Skeletal muscle tissue (tissue), 4 donors: ENCODE results near the gene TENM3. TPM values are rescaled to one million over a fixed set of nuclear protein-coding genes. Genes with fewer than 3 reads are reported as not detected.
A peak's percentile ranks its signal among the peaks of the same experiment; 100 is the strongest.

ENCODE experiments used
- H3K27ac ChIP-seq: one replicate; pipeline ENCODE4 v1.7.0; 2013; ENCODE audit warnings: mild to moderate bottlenecking, low read depth, low read length, inconsistent platforms
- H3K27me3 ChIP-seq, 3 donors: one replicate each; pipeline ENCODE4 v1.7.0; 2013; ENCODE audit warnings: low read length in 3 of 3; ENCODE audit not compliant: control insufficient read depth in 3 of 3, insufficient read depth in 3 of 3
- H3K36me3 ChIP-seq, 3 donors: one replicate each; pipeline ENCODE4 v1.7.0; 2013; ENCODE audit warnings: low read length in 3 of 3; ENCODE audit not compliant: control insufficient read depth in 3 of 3, insufficient read depth in 3 of 3
- H3K4me1 ChIP-seq, 3 donors: one replicate each; pipeline ENCODE4 v1.7.0; 2013; ENCODE audit warnings: low read length in 3 of 3, mild to moderate bottlenecking in 3 of 3; ENCODE audit not compliant: control insufficient read depth in 3 of 3, insufficient read depth in 3 of 3
- H3K4me3 ChIP-seq, 3 donors: one replicate each; pipeline ENCODE4 v1.7.0; 2013; ENCODE audit warnings: low read length in 3 of 3
- H3K9ac ChIP-seq, 3 donors: one replicate each; pipeline ENCODE4 v1.7.0; 2013; ENCODE audit warnings: low read length in 3 of 3, mild to moderate bottlenecking in 3 of 3, moderate library complexity in 2 of 3, low read depth in 1 of 3
- H3K9me3 ChIP-seq, 3 donors: one replicate each; pipeline ENCODE4 v1.7.0; 2013; ENCODE audit warnings: low read length in 3 of 3; ENCODE audit not compliant: control insufficient read depth in 3 of 3
- total RNA-seq: library from RNA; depleted of rRNA; stranded (reverse); fragments of >200 nt; gene quantifications from one replicate; pipeline ENCODE4 v1.2.3, GENCODE V29; 2014
- donor health status: Osteomylitis.

Gene TENM3
- total RNA-seq, 1 donor from 2014 or later: 29.7 TPM

DNA sequence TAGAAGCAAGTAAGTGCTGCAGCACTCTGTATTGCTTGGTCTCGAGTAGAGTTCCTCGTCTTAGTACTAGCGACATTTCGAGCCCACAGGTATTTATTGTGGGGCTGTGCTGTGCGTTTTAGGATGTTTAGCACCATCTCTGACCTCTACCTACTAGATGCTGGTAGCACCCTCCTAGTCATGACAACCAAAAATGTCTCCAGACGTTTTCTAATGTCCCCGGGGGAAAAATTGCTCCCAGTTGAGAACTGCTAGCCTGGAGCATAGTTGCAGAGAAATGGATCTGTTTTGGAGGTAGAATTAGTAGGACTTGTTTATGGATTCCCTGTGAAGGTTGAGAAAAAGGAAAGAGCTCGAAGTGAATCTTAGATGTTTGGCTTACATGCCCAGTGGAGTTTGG, 287.2 kb downstream of the TENM3 start:
- Histone ChIP-seq H3K27ac (no peak overlapping the region), H3K9me3 (no peaks in the 10 kb centered on the region), H3K4me3 (no peak overlapping the region), H3K9ac (no peak overlapping the region), H3K36me3 (no peaks in the 10 kb centered on the region), H3K27me3 (no peaks in the 10 kb centered on the region), H3K4me1 (peaks cover 3 to 8% (median 5%) of the 10 kb centered on the region in 3 donors)

DNA sequence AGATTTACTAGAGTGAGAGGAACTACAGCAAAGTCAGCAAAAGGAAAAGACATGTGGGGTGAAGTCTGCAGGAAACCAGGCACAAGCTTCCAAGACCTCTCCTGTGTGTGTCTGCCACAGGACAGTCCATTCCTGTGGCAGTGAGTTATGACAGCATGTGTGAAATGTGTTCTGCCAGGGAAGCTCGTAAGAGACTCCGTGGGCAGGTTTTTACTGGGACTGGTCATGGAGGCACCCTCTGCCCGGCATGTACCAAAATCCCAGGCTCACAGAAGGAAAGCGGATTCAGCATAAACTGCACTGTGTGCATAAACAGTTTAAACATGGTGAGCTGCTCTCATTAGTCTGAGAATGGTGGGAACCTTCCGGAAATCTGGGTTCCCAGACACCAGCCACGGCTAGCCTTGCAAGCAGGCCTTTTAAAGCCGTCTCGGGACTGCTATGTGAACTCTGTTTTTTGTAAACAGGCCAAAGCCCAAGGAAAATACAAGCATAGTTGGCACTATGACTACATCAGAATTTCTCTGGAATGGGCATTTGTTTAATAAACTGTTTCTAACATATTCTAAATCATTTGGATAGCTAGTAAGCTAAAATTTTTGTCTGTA, 288.5 kb downstream of the TENM3 start:
- H3K27ac ChIP-seq: no peak overlapping the region
- peak overlapping the region; percentile 38 to 45 (median 42) for H3K4me3 ChIP-seq

DNA sequence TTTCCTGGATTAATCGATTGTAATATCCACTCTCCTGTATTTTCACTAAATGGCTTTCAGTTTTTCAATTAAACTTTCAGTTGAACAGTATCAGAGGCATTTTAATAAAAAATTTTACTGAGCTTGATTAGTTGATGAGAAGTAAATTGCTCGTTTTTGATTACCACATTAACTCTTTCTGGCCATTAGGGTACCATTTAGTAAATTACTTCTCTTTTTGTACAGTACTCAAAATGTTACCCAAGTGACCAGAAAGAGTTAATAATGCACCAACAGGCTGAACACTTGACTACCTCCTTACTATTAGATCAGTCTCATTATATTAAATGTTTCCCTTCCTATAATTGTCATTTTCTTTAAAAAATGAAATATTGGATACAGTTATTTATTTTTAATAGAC, 289.2 kb downstream of the TENM3 start:
- Histone ChIP-seq H3K4me1 (peaks cover 7 to 10% (median 8%) of the 10 kb centered on the region in 3 donors), H3K27ac (no peak overlapping the region), H3K9me3 (no peaks in the 10 kb centered on the region), H3K27me3 (no peaks in the 10 kb centered on the region), H3K36me3 (no peaks in the 10 kb centered on the region), H3K4me3 (no peak overlapping the region), H3K9ac (no peak overlapping the region)

More for the DNA sequence above, 288.5 kb downstream of the TENM3 start:
- H3K9ac ChIP-seq: peak overlapping the region; percentile 33 to 86 (median 63)
- peaks cover 7 to 10% (median 8%) of the 10 kb centered on the region in 3 donors for H3K4me1 ChIP-seq
- no peaks in the 10 kb centered on the region for H3K36me3 ChIP-seq
- H3K27me3 ChIP-seq: no peaks in the 10 kb centered on the region
- H3K9me3 ChIP-seq: no peaks in the 10 kb centered on the region

DNA sequence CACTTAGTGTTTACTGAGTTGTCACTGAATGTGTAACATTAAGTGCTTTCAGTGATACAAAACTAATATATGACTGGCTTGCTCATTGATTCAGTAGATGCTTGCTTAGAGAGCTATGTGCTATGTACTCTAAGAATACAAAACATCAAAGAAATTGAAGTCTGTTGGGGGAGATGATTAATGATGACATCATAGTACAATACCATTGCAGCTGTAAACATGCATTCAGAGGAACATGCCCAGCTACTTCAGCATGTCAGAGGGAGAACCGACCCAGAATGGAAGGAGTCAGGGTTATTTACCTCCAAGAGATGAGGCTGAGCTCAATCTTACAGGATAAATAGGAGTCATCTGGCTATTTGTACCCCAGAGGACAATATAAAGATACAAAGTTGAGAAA, 290.8 kb downstream of the TENM3 start:
- Histone ChIP-seq H3K4me3 (no peak overlapping the region), H3K27ac (no peak overlapping the region), H3K9ac (no peak overlapping the region), H3K4me1 (peaks cover 7 to 10% (median 8%) of the 10 kb centered on the region in 3 donors), H3K36me3 (no peaks in the 10 kb centered on the region), H3K27me3 (no peaks in the 10 kb centered on the region), H3K9me3 (no peaks in the 10 kb centered on the region)

DNA sequence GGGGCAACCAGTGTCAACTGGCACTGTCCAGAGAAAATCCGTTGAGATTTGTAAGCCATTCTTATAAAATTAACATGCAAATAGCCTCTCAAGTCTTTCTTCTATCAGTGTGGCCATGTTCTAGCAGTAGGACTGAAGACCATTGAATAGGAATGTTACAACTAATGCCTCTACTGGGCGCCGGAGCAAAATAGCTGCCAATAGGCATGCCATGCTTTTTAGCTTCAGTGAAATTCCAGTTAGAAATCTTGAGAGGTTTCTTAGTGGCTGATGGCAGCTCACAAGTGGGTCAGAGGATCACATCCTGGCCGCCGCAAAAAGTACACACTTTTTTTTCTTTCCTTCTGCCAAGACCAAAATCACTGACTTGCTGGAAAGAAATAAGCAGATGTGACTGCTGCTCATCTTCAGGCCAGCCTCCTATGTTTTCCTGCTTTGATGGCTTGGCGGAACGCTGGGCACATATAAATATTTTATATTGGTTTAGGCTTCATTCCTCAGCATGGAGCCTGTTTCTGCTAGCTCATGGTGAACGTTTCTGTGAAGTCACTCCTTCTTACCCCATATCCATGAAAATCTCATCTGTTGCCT, 293.1 kb downstream of the TENM3 start:
- H3K27me3 ChIP-seq: no peaks in the 10 kb centered on the region
- no peak overlapping the region for H3K9ac ChIP-seq
- no peak overlapping the region for H3K27ac ChIP-seq
- no peak overlapping the region for H3K4me3 ChIP-seq
- H3K36me3 ChIP-seq: no peaks in the 10 kb centered on the region
- peaks cover 3 to 9% (median 6%) of the 10 kb centered on the region in 3 donors for H3K4me1 ChIP-seq
- H3K9me3 ChIP-seq: no peaks in the 10 kb centered on the region

DNA sequence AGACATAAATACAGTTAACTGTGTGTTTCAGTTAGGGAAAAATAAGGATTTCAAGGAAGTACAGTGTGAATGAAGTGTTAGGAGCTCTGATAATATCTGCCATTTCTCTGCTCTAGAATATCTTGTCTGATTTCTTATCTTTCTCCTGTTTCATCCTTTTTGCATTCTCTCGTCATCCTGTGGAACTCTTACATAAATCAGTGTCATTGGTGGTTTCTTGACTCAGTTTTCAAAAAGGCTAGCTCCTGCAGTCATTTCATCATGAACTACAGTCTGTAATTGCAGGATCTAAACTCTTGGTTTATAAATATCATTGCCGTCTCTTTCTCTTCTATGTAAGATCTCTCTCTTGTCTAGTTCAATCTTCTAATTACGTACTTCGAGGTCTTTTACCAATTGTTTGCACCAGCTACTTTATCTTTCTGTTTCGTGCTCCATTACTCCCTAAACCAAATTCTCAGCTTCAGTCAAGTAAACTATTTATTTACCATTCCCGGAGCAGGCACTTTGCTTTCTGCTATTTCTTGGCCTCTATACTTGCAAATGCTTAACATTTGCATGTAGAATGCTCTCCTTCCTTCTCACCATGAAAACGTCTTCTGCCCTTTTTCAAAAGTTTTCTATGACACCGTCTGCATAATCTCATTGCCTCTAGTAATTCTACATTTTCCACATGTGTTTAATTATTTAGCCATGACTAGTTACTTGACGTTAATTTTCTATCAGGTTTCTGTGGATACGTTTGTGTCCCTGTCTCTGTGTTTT, 294.0 kb downstream of the TENM3 start:
- no peaks in the 10 kb centered on the region for H3K27me3 ChIP-seq
- H3K9me3 ChIP-seq: no peaks in the 10 kb centered on the region
- no peak overlapping the region for H3K27ac ChIP-seq
- H3K9ac ChIP-seq: no peak overlapping the region
- no peak overlapping the region for H3K4me3 ChIP-seq
- H3K4me1 ChIP-seq: peaks cover 0 to 5% (median 3%) of the 10 kb centered on the region in 3 donors
- no peaks in the 10 kb centered on the region for H3K36me3 ChIP-seq

DNA sequence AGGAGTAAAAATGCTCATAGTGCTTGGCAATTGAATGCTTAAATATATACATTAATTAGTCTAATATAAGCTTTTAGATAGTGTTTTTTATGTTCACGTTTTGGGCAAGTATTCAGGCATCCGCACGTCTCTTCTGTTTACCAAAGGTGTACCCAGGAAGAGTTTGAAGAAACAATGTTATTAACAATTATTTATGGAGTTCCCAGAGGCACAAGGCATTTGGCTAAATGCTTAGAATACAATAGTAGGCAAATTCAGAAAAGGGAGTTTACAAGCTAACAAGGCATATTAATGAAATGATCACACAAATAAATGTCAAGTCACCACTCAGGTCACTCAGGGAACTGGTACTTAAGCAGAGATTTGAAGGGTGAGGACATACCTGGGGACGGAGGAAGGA, 294.8 kb downstream of the TENM3 start:
- Histone ChIP-seq H3K9me3 (no peaks in the 10 kb centered on the region), H3K27ac (no peak overlapping the region), H3K9ac (no peak overlapping the region), H3K4me1 (peaks cover 0 to 5% (median 3%) of the 10 kb centered on the region in 3 donors), H3K27me3 (no peaks in the 10 kb centered on the region), H3K4me3 (no peak overlapping the region), H3K36me3 (no peaks in the 10 kb centered on the region)

DNA sequence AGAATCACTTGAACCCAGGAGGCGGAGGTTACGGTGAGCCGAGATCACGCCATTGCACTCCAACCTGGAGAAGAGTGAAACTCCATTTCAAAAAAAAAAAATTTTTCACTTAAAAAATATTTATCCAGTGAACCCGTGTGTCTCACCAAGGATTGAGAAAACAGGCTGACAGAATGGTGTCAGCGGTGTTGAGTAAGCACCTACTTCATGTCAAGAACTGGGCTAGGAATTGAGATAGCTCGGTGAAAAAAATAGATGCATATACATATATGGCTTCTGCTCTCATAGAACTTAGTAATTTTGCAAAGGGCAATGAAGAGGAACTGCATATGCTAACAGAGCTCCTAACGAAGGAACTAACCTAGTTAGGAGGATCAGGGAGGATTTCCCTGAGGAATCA, 297.3 kb downstream of the TENM3 start:
- no peaks in the 10 kb centered on the region for H3K9me3 ChIP-seq

DNA sequence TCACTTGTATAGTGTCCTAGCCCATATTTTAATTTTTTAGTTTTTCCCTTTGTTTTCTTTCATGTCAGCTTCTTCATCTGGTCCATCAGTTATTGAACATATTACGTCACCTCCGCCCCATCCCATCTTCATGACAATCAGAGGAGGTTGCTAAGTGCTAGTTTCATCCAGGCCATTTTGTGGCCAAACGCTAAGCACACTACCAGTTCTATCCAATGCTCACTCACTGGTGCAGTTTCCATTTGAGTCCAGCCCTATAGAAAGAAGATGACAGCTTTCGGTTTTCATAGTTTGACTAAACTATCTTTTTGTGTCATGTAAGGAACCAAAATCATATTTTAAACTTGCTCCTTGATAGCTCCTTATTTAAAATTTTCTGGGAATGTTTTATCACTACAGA, 304.2 kb downstream of the TENM3 start:
- Histone ChIP-seq H3K9ac (no peak overlapping the region), H3K4me3 (no peak overlapping the region), H3K27ac (no peak overlapping the region), H3K9me3 (no peaks in the 10 kb centered on the region), H3K4me1 (no peaks in the 10 kb centered on the region), H3K27me3 (no peaks in the 10 kb centered on the region), H3K36me3 (no peaks in the 10 kb centered on the region)

More for the DNA sequence above, 297.3 kb downstream of the TENM3 start:
- no peaks in the 10 kb centered on the region for H3K36me3 ChIP-seq
- no peak overlapping the region for H3K27ac ChIP-seq
- peaks cover 0 to 5% (median 3%) of the 10 kb centered on the region in 3 donors for H3K4me1 ChIP-seq
- no peak overlapping the region for H3K4me3 ChIP-seq
- no peaks in the 10 kb centered on the region for H3K27me3 ChIP-seq
- H3K9ac ChIP-seq: no peak overlapping the region

DNA sequence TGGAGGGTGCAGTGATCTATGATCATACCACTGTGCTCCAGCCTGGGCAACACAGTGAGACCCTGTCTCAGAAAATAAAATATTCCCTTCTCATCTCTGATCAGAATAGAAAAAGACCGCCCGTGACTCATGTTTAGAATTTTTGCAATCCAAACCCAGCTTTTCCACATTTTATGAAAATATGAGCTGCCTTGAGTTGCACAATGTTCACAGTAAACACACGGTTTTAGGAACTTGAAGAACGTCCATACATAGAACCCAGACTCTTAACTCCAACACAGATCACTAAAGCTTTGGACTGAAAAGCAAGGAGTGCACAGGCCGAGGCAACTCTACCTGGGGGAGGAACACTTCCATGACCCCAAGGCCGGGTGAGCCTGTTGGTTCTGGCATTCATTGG, 305.0 kb downstream of the TENM3 start:
- H3K27me3 ChIP-seq: no peaks in the 10 kb centered on the region
- no peaks in the 10 kb centered on the region for H3K9me3 ChIP-seq
- no peak overlapping the region for H3K27ac ChIP-seq
- no peaks in the 10 kb centered on the region for H3K4me1 ChIP-seq
- H3K36me3 ChIP-seq: no peaks in the 10 kb centered on the region
- no peak overlapping the region for H3K4me3 ChIP-seq
- no peak overlapping the region for H3K9ac ChIP-seq
